HG03469 (cell line): Measurements from ENCODE around the gene ZNF165.
"Not testable (repeated sequence)": the region's sequence is repeated elsewhere in the genome, so short reads cannot be mapped to it uniquely, and the experiment has no call there.

Experiments used
- ATAC-seq: cut with Tn5 transposase; IDR thresholded peaks from one replicate; pipeline ENCODE4 v1.9.1; 2021; ENCODE audit warnings: mild to moderate bottlenecking, moderate library complexity, moderate number of reproducible peaks; ENCODE audit not compliant: unreplicated experiment

The ZNF165 gene

GRCh38 chr6:28118217-28118616, 37.8 kb downstream of the ZNF165 start:
- ATAC-seq, result no peak

- no peak for ATAC-seq
These were observed 41.5 kb downstream of the ZNF165 start for GRCh38 chr6:28121876-28122275.

- not testable (repeated sequence) for ATAC-seq
These were observed 41.9 kb downstream of the ZNF165 start for GRCh38 chr6:28122283-28122682.

GRCh38 chr6:28124350-28124970, 44.1 kb downstream of the ZNF165 start, which contains the start of gene ZSCAN16:
Gene ZSCAN16, plus strand, starts transcription at chr6:28124609. Its CDS starts 835 bp downstream, at chr6:28125444.
- peak; percentile 78 for ATAC-seq

- no peak for ATAC-seq
These were observed 44.6 kb downstream of the ZNF165 start for GRCh38 chr6:28124971-28125353.

GRCh38 chr6:28125401-28125800, 45.0 kb downstream of the ZNF165 start:
- ATAC-seq, result no peak

- ATAC-seq, result no peak
These were observed 53.6 kb downstream of the ZNF165 start for GRCh38 chr6:28134015-28134414.

- no peak for ATAC-seq
These were observed 54.3 kb downstream of the ZNF165 start for GRCh38 chr6:28134716-28135115.

- no peak for ATAC-seq
These were observed 55.0 kb downstream of the ZNF165 start for GRCh38 chr6:28135393-28135792.

GRCh38 chr6:28136585-28137504, 56.5 kb downstream of the ZNF165 start:
- peak; percentile 34 for ATAC-seq

GRCh38 chr6:28137505-28137981, 57.2 kb downstream of the ZNF165 start:
- ATAC-seq, result no peak
